Mesenchymal stem cell (in vitro differentiated cells and primary cell): ENCODE results near the gene MRPL20.

ENCODE experiments used
- DNase-seq: peaks from one replicate; pipeline ENCODE4 v3.0.0-alpha.2; 2013
- H2AFZ ChIP-seq: one replicate; pipeline ENCODE4 v1.6.1; 2013; ENCODE audit warnings: low read depth, mild to moderate bottlenecking, control low read depth, inconsistent platforms, low read length, moderate library complexity
- H2AK5ac ChIP-seq: 2 replicates; pipeline ENCODE4 v1.6.1; 2013; ENCODE audit warnings: low read length, moderate library complexity, mild to moderate bottlenecking, inconsistent platforms; ENCODE audit not compliant: severe bottlenecking
- H2BK120ac ChIP-seq: one replicate; pipeline ENCODE4 v1.6.1; 2013; ENCODE audit warnings: low read depth, mild to moderate bottlenecking, inconsistent platforms, low read length, moderate library complexity
- H2BK12ac ChIP-seq, 2 experiments: one replicate each; pipeline ENCODE4 v1.6.1; 2013; ENCODE audit warnings: inconsistent platforms in 2 of 2, low read length in 2 of 2, mild to moderate bottlenecking in 2 of 2, moderate library complexity in 2 of 2, control low read depth in 1 of 2
- H2BK15ac ChIP-seq: one replicate; pipeline ENCODE4 v1.6.1; 2013; ENCODE audit warnings: mild to moderate bottlenecking, low read depth, inconsistent platforms; ENCODE audit not compliant: poor library complexity, severe bottlenecking
- H2BK5ac ChIP-seq: 2 replicates; pipeline ENCODE4 v1.6.1; 2013; ENCODE audit warnings: low read depth, mild to moderate bottlenecking, low read length, control low read depth, inconsistent platforms; ENCODE audit not compliant: poor library complexity, severe bottlenecking
- H3K14ac ChIP-seq, 2 experiments: one replicate each; pipeline ENCODE4 v1.6.1; 2013; ENCODE audit warnings: inconsistent platforms in 2 of 2, low read length in 2 of 2, control low read depth in 1 of 2, mild to moderate bottlenecking in 1 of 2, moderate library complexity in 1 of 2
- H3K18ac ChIP-seq, 2 experiments: one replicate each; pipeline ENCODE4 v1.6.1; 2013; ENCODE audit warnings: inconsistent platforms in 2 of 2, low read length in 2 of 2, control low read depth in 1 of 2, low read depth in 1 of 2, mild to moderate bottlenecking in 1 of 2
- H3K23ac ChIP-seq, 2 experiments: one replicate each; pipeline ENCODE4 v1.6.1; 2013; ENCODE audit warnings: inconsistent platforms in 2 of 2, low read length in 2 of 2, mild to moderate bottlenecking in 2 of 2, moderate library complexity in 2 of 2, control low read depth in 1 of 2
- H3K27ac ChIP-seq: 2 replicates; pipeline ENCODE4 v1.5.1; 2013; ENCODE audit warnings: mild to moderate bottlenecking, moderate library complexity, low read length, control low read depth, inconsistent platforms; ENCODE audit not compliant: poor library complexity, severe bottlenecking
- H3K27me3 ChIP-seq, 2 experiments: 2 replicates each; pipeline versions ENCODE4 v1.6.1 to v1.7.0; 2013; ENCODE audit warnings: low read length in 2 of 2, mild to moderate bottlenecking in 2 of 2, moderate library complexity in 2 of 2, control low read depth in 1 of 2, inconsistent platforms in 1 of 2; ENCODE audit not compliant: control insufficient read depth in 1 of 2, insufficient read depth in 1 of 2
- H3K36me3 ChIP-seq, 2 experiments: 2 replicates each; pipeline versions ENCODE4 v1.6.1 to v1.7.0; 2013; ENCODE audit warnings: low read length in 2 of 2, control low read depth in 1 of 2, inconsistent platforms in 1 of 2, low read depth in 1 of 2, mild to moderate bottlenecking in 1 of 2; ENCODE audit not compliant: insufficient read depth in 2 of 2, control insufficient read depth in 1 of 2
- H3K4ac ChIP-seq, 2 experiments: one replicate each; pipeline ENCODE4 v1.6.1; 2013; ENCODE audit warnings: inconsistent platforms in 2 of 2, low read length in 2 of 2, mild to moderate bottlenecking in 2 of 2, moderate library complexity in 2 of 2, control low read depth in 1 of 2, low read depth in 1 of 2
- H3K4me1 ChIP-seq: 2 replicates; pipeline ENCODE4 v1.6.1; 2013; ENCODE audit warnings: low read depth, low read length, control low read depth; ENCODE audit not compliant: control insufficient read depth, insufficient read depth
- H3K4me2 ChIP-seq: 2 replicates; pipeline ENCODE4 v1.6.1; 2013; ENCODE audit warnings: low read length, mild to moderate bottlenecking, inconsistent platforms; ENCODE audit not compliant: poor library complexity, severe bottlenecking
- H3K4me3 ChIP-seq, 2 experiments: 2 replicates each; pipeline versions ENCODE4 v1.5.1 to v1.7.0; 2013; ENCODE audit warnings: low read length in 2 of 2, mild to moderate bottlenecking in 2 of 2, control low read depth in 1 of 2, low read depth in 1 of 2; ENCODE audit not compliant: insufficient read depth in 1 of 2
- H3K79me1 ChIP-seq: replicated peaks from 2 replicates; pipeline ENCODE4 v1.6.1; 2013; ENCODE audit warnings: mild to moderate bottlenecking, control low read depth, low read length, inconsistent platforms; ENCODE audit not compliant: poor library complexity, severe bottlenecking
- H3K9ac ChIP-seq: 2 replicates; pipeline ENCODE4 v1.7.0; 2013; ENCODE audit warnings: mild to moderate bottlenecking, low read length, moderate library complexity
- H3K9me3 ChIP-seq: 2 replicates; pipeline ENCODE4 v1.7.0; 2013; ENCODE audit warnings: mild to moderate bottlenecking, low read length; ENCODE audit not compliant: control insufficient read depth
- H4K8ac ChIP-seq: one replicate; pipeline ENCODE4 v1.6.1; 2013; ENCODE audit warnings: inconsistent platforms, mild to moderate bottlenecking, low read length, moderate library complexity
- H4K91ac ChIP-seq: one replicate; pipeline ENCODE4 v1.6.1; 2013; ENCODE audit warnings: mild to moderate bottlenecking, low read length, inconsistent platforms
- WGBS: methylation state at CpG from one replicate; pipeline ENCODE4 v1.1.7; 2013; ENCODE audit warnings: mixed read lengths; 5-methylcytosine and 5-hydroxymethylcytosine counted together

MRPL20 gene

DNA sequence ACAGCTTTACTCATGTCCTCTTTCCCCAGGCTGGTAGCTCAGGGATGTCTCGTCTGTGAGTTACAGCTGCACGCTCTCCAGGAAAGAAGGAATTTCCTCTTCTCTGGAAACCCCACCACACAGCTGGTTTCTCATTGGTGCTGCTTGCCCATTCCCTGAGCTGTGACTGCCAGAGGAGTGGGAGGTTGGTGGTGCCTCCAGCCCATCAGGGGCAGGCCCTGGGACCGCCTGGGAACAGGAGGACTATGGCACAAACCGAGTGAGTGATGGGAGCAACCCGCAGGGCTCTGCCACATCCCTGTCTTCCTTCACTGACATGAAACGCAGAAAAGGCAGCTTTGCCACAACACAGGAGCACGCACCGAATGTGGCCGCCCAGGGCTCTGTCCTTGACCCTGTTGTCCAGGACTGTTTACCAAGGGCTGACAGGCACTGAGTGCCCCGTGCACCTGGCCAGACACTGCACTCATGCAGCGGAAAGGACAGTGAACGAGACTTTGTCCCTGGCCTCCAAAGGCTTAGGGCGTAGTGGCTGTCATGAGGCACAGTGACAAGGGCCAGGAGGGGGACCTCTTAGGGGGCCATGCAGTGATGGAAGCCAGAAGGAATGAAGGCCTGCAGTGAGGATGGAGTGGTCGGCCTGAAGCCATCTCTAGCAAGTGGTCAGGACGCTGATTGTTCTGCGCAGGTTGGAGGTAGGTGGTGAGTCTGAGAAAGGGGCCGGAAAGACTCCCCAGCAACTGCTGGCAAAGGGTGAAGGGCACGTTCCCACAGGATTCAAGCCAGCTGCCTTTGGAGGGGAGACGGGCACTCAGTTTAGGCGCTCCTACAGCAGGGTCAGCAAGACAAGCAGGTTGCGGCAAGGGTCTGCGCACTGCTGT lies 6.3 kb downstream of the MRPL20 start:
- Histone ChIP-seq H3K4ac (peak overlapping the region in 1 of 2 experiments; percentile 83), H4K8ac (peak overlapping the region; percentile 4), H3K36me3 (peaks cover 63 to 66% of the 10 kb centered on the region in 2 experiments), H2BK12ac (no peak overlapping the region), H2BK15ac (no peak overlapping the region), H3K79me1 (peaks cover 6% of the 10 kb centered on the region), H3K27me3 (no peaks in the 10 kb centered on the region), H3K9ac (peak overlapping the region; percentile 98), H2AFZ (no peak overlapping the region), H3K9me3 (no peaks in the 10 kb centered on the region), H4K91ac (peak overlapping the region; percentile 28), H3K14ac (peak overlapping the region in 1 of 2 experiments; percentile 98), H3K4me1 (peaks cover 38% of the 10 kb centered on the region), H3K27ac (peak overlapping the region; percentile 8), H3K23ac (no peak overlapping the region), H2AK5ac (peak overlapping the region; percentile 29), H3K18ac (no peak overlapping the region), H3K4me3 (peak overlapping the region; percentile 95 to 99), H3K4me2 (peak overlapping the region; percentile 91), H2BK5ac (no peak overlapping the region), H2BK120ac (no peak overlapping the region)
- 91% methylated on average over 22 of the region's 22 CpGs for WGBS
- peak; percentile 33 for DNase-seq

DNA sequence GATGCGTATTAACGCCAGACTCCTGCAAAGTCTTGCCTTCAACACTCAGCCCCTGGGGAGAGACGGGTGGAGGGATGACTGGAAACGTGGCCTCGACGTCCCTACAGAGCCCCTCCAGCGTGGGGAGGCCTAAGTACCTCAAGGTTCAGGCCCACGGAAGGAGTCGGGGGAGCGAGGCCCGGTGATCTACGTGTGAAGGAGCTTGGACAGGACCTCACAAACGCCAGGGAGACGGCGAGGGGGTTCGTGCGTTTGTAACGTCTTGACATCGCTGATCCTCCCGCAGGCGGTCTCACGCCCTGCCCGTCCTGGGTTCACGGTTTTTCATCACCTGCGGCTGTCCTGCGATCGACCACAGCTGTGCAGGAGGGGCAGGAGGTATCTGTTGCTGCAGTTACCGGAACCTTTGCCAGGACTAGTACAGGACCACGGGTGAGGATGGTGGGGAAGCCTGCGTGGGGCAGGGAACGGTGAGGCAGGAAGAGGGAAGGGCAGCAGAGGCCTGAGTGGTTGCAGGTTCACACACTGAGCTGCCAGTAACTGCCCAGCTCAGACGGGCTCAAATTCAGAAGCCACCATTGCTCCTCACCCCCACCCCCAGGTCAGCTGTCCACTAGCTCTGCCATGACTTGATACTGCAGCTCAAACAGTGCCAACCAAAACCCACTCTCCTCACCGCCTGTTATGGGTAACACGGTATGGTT lies 7.1 kb downstream of the MRPL20 start:
- Histone ChIP-seq H3K4me1 (peaks cover 35% of the 10 kb centered on the region), H3K27ac (peak overlapping the region; percentile 83), H2BK120ac (no peak overlapping the region), H3K9ac (peak overlapping the region; percentile 98), H3K4me3 (peak overlapping the region; percentile 95 to 99), H4K91ac (peak overlapping the region; percentile 95), H3K9me3 (no peaks in the 10 kb centered on the region), H2AFZ (peak overlapping the region; percentile 36), H3K14ac (peak overlapping the region in 1 of 2 experiments; percentile 98), H3K36me3 (peaks cover 63 to 66% of the 10 kb centered on the region in 2 experiments), H3K79me1 (no peaks in the 10 kb centered on the region), H3K4me2 (peak overlapping the region; percentile 91), H3K4ac (peak overlapping the region; percentile 83 to 98), H2BK12ac (peak overlapping the region in 1 of 2 experiments; percentile 51), H3K23ac (peak overlapping the region in 1 of 2 experiments; percentile 86), H3K18ac (peak overlapping the region; percentile 88 to 98), H3K27me3 (no peaks in the 10 kb centered on the region), H2BK5ac (peak overlapping the region; percentile 76), H2BK15ac (no peak overlapping the region), H2AK5ac (peak overlapping the region; percentile 29), H4K8ac (peak overlapping the region; percentile 95)
- peak; percentile 40 for DNase-seq
- 8% methylated on average over 34 of the region's 34 CpGs for WGBS

DNA sequence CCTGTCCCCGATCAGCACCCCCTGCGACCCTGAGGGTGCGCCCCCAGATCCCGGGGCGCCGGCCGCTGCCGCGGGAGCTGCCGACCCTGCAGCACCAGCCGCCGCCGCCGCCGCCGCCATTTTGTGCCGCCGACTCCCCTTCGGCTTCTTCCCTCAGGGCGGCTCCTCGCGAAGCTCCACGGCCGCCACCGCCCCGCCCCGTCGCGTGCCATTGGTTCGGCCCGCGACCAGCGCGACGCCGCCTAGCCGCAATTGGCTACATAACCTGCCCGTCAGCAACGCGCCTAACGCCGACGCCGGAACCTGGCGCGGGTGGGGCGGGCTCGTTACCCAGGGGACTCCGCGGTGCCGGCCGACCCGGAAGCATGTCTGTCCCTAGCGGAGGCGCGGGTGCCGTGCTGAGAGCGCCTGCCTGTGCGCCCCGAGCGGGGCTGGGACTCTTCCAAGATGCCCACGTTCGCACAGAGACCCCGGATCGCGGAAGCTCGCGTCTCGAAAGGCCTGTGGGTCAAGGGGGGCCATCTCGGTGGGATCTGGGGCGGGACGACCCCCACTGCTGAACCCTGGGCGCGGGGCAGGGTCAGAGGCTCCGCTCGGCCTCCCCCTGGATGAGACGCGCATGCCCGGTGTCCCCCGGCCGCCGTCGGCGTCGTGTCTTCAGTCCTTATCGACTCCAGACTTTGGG lies 7.8 kb downstream of the MRPL20 start, which contains the start of gene CCNL2:
TSS of gene CCNL2 (minus strand) at position 149 of the 685 bp plus-strand sequence. CDS start at position 120, 29 bp downstream.
- H3K9me3 ChIP-seq = no peaks in the 10 kb centered on the region

More for the DNA sequence above, 7.8 kb downstream of the MRPL20 start, which contains the start of gene CCNL2:
- Histone ChIP-seq H4K91ac (peak within 1 kb of the TSS; percentile 95), H3K4me1 (peaks cover 35% of the 10 kb centered on the region), H2AK5ac (peak within 1 kb of the TSS; percentile 53), H3K27me3 (no peaks in the 10 kb centered on the region), H2BK120ac (peak within 1 kb of the TSS; percentile 93), H3K36me3 (peaks cover 62 to 65% of the 10 kb centered on the region in 2 experiments), H2BK15ac (peak within 1 kb of the TSS; percentile 60), H3K14ac (peak within 1 kb of the TSS in 1 of 2 experiments; percentile 98), H4K8ac (peak within 1 kb of the TSS; percentile 97), H3K4ac (peak within 1 kb of the TSS; percentile 97 to 99), H3K23ac (peak within 1 kb of the TSS in 1 of 2 experiments; percentile 89), H3K9ac (peak within 1 kb of the TSS; percentile 98), H2AFZ (peak within 1 kb of the TSS; percentile 36), H3K18ac (peak within 1 kb of the TSS; percentile 98), H2BK12ac (peak within 1 kb of the TSS in 1 of 2 experiments; percentile 60), H3K27ac (peak within 1 kb of the TSS; percentile 83), H3K4me2 (peak within 1 kb of the TSS; percentile 91), H2BK5ac (peak within 1 kb of the TSS; percentile 76), H3K4me3 (peak within 1 kb of the TSS; percentile 98 to 99), H3K79me1 (no peaks in the 10 kb centered on the region)
- WGBS = under 1% methylated on average over 66 of the region's 86 CpGs
- DNase-seq = peak; percentile 98
